Subcutaneous adipose tissue (tissue), 4 donors: ENCODE data around the gene PDE4B. TPM values are rescaled to one million over a fixed set of nuclear protein-coding genes. Genes with fewer than 3 reads are reported as not detected.

Source experiments
- CTCF ChIP-seq: fragments of 450-650 bp; IDR thresholded peaks from one replicate; pipeline ENCODE4 v1.5.1; 2016; ENCODE audit warnings: low read depth, mild to moderate bottlenecking, control low read depth, antibody characterized with exemption, moderate library complexity
- total RNA-seq, 4 donors: library from RNA; depleted of rRNA; stranded (reverse); fragments of >200 nt; gene quantifications; one replicate each; pipeline ENCODE4 v1.1.0, GENCODE V29; 2016

Gene PDE4B
- total RNA-seq, 4 donors from 2014 or later: 8.5 to 31.8 (median 15.5) TPM

- TF ChIP-seq CTCF: no peak
Observed at GRCh38 chr1:66073388-66073787, 280.7 kb downstream of the PDE4B start.

DNA sequence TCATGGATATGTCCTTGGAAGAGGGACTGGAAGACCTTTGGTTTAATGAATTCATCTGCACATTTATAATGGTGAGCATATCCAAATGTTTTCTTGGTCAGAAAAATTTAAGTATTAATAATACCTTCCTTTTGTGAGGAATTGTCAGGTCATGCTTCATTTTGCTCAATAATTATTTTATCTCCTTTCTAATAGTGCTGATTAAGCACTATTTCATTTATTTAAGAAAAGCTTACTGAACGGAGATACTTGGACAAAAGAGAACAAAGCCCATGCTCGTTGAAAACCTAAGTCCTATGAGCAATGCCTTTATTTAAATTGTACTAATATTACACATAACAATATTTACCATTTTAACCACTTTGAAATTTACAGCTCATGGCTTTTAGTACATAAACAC, 281.5 kb downstream of the PDE4B start:
- no peak for TF ChIP-seq CTCF

GRCh38 chr1:66078412-66078811, 285.7 kb downstream of the PDE4B start:
- no peak for TF ChIP-seq CTCF

GRCh38 chr1:66083003-66083402, 290.3 kb downstream of the PDE4B start:
- no peak for TF ChIP-seq CTCF

GRCh38 chr1:66084442-66084841, 291.7 kb downstream of the PDE4B start:
- no peak for TF ChIP-seq CTCF

- no peak for TF ChIP-seq CTCF
Observed at GRCh38 chr1:66085600-66085999, 292.9 kb downstream of the PDE4B start.

GRCh38 chr1:66088787-66089186, 296.1 kb downstream of the PDE4B start:
- no peak for TF ChIP-seq CTCF
